HuH-7.5 (cell line): ENCODE results near the gene ARHGAP45.
"Not testable (repeated sequence)": the region's sequence is repeated elsewhere in the genome, so short reads cannot be mapped to it uniquely, and the experiment has no call there.

Experiments
- DNase-seq: peaks from one replicate; pipeline ENCODE4 v3.0.0; 2011; ENCODE audit warnings: low spot score

Gene ARHGAP45

DNA sequence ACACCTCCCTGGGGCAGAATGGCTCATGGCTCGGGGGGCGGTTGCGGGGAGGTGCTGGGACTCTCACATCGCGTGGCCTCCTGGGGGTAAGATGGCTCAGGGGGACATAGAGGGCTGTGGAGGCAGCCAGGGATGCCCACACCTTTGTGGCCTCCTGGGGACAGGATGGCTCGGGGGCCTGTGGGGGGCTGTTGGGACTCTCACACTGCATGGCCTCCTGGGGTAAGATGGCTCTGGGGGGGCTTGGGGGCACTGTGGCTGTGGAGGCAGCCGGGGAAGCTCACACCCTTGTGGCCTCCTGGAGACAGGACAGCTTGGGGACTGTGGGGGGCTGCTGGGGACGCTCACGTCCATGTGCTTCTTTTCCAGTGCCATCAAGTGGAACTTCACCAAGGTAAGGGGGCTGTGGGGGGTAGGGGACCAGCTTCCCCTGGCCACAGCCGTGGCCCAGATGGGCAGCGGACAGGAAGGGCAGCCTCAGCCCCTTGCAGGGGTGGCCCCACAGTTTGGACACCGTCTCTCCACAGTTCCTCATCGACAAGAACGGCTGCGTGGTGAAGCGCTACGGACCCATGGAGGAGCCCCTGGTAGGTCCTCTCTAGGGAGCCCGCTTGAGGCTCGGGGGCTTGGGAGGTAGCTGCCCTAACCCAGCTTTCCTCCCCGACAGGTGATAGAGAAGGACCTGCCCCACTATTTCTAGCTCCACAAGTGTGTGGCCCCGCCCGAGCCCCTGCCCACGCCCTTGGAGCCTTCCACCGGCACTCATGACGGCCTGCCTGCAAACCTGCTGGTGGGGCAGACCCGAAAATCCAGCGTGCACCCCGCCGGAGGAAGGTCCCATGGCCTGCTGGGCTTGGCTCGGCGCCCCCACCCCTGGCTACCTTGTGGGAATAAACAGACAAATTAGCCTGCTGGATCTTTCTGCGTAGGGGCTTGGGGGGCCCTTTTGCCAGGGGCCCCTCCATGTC is 39.2 kb downstream of the ARHGAP45 start:
- no peak for DNase-seq

DNA sequence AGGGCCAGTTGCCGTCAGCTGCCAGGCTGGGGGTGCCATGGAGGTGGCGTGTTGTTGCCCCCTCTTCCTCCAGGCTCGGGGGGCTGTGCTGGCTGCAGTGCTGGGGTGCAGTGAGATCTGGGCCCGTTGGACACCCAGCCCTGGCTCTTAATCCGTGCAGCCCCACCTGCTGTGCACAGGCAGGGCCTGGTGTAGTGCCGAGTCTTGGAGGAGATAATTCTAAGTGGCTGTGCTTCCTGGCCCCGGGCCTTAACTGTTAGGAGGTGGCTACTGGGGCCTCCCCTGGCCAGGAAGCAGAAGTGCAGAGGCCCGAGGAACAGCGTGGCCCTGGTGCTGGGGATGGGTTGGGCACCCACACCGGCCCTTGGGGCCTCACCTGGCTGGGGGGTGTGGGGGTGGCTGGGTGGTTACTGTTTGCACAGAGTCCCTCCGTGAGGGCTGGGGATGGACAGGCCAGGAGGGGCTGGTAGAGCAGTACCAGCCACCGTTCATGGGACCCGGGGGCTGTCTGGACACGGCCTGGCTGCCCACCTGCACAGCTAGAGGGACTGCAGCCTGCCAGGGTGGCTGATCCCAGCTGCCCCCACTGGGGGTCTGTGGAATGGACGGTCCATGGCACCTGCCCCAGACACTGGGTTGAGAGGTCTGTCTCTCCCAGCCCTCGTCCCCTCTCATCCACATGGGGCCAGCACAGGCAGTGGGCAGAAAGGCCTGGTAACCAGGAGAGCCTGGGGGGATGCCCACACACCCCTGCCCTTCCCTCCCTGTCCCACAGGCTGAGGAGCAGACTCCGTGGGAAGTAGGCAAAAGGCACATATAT is 40.1 kb downstream of the ARHGAP45 start:
- no peak for DNase-seq

DNA sequence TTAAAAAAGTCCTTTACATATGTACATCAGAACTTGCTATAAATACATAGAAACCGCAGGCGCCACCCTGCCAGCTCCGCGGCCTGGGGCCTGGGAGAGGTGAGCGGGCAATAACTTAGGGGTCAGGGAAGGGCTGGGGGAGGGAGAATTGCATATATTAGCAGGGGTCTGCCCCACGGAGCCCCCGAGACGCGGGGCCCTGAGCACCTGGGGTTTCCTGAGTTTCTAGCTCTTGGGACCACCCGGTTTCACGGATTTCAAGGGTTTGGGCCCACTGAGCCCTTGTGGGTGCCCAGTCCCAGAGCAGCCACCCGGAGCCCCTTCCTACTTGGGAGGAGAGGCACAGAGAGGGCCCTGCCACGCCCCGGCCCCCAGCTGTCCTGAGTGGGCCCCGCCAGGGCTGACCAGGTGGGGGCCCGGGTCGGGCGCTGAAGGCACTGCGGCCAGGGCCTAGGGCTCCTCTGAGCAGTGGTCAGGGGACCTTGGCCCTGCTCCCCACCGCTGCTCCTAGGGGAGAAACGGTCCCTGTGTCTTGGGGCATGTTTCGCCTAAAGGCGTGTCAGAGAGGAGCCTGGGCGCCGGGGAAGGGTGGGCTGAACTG is 40.8 kb downstream of the ARHGAP45 start:
- no peak for DNase-seq

DNA sequence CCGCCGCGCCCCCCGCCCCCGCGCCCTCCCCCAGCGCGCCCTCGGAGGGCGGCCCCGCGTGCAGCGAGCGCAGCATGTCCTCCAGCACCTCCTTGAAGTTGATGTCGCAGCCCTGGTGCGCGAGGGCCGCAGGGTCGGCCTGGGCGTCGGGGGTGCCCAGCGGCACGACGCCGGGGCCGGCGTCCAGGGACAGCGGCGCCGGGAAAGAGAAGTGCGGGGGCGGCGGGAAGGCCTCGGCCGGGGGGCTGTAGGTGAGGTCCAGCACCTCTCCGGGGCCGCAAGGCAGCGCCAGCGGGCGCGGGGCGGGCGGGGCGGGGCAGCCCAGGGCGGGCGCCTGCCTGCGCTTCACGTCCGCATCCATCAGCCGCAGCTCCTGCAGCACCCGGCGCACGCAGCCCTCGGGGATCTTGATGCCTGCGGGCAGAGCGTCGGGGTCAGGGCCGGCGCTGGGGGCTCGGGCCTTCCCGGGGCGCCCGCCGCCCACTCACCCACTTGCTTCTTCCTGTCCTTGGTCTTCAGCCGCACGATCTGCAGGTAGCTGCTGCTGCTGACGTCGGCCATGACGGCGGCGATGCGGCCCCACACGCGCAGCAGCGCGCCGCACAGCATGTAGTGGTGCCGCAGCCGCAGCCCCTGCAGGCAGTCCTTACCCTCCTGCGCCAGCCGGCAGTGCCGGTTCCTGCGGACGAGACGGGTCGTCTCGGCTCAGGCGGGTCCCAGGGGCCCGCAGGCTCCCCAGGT is 41.5 kb downstream of the ARHGAP45 start:
- DNase-seq = no peak

DNA sequence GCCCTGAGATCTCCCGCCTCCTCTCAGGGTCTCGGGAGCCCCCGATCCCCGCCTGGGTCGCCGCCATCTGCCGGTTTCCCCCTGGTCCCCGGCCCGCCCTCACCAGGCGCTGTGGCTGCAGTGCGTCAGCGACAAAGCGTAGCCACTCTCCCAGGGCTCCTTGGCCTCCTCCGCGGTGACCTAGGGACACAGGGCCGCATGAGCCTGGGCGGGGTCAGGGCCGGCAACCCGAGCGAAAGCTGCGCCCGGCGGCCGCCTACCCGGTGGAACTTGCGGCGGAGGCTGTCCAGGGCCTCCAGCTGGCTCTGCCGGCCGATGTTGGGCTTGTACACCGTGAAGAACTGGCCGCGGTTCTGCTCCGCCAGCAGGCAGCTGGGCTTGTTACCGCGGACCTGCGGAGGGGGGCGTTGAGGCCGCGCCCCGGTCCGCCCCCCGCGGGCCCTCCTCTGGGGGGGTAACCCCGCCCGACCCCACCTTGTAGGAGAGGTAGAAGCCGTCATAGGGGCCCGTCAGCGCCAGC is 42.1 kb downstream of the ARHGAP45 start:
- no peak for DNase-seq

DNA sequence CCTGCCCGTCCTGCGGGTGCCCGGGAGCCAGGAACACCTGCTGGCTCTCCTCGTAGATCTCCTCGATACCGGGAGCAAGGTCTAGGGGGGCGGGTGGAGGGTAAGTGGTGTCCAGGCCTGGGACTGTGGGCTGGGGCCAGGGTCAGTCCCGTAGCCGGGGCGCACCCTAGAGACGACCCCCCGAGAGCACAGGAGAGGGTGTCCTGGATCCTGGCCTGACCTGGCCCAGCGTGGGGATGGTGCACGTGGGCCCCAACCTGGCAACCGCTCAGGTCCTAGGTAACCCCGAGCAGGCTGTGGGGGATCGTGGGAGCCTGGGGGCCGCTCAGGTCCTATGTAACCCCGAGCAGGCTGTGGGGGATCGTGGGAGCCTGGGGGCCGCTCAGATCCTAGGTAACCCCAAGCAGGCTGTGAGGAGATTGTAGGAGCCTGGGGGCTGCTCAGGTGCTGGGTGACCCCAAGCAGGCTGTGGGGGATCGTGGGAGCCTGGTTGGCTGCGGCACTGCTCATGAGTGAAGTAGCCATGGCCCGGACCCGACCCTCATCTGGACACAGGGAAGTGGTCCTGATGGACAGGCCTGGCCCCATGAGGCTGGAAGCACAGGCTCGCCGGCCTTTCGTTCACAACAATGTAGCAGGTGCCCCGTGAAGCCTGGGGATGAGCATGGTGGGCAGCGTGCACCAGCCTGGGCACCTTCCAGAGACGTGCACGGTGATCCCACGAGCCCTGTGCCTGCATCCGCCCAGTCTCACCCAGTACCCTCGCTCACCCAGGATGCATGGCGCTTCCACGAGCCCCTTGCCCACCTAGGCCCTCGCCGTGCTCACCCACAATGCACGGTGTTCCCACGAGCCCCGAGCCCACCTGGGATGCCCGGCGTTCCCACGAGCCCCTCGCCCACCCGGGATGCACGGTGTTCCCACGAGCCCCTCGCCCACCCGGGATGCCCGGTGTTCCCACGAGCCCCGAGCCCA is 43.0 kb downstream of the ARHGAP45 start:
- no peak for DNase-seq

DNA sequence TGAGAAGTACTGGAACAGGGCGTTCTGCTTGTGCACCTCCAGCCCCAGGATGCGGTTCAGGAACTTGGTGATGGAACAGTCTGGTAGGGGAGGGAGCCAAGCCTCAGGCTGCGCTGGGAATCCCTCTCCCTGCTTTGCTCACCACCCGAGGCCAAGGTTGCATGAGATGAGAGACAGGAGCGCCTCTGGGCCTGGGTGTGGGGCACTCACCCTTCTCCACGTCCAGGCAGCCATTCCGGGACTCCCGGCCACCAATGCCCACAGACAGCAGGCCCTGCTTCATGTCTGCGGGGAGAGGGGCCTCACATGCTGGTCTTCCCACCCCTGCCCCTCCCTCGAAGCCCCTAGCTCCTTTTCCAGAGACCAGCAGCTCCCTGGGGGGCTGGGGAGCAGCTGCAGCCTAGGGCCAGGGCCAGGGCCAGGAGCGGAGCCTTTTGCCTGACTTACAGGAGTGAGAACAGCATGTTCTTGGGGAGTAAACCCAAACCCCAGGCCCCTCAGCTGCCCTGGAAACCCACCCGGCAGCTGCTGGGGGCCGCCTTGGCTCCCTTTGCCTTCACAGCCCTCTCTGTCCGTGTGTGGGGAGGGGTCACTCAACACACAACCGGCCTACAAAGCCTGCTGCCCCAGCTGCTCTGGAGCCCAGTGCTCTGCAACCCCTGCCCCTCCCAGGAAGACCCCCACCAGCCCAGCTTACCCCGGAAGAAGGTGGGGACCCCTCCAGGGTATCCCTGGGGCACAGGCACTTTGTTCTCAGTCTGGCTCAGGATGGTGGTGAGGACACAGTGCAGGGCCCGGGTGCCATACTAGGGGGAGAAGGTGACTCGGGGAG is 44.1 kb downstream of the ARHGAP45 start:
- DNase-seq = no peak

DNA sequence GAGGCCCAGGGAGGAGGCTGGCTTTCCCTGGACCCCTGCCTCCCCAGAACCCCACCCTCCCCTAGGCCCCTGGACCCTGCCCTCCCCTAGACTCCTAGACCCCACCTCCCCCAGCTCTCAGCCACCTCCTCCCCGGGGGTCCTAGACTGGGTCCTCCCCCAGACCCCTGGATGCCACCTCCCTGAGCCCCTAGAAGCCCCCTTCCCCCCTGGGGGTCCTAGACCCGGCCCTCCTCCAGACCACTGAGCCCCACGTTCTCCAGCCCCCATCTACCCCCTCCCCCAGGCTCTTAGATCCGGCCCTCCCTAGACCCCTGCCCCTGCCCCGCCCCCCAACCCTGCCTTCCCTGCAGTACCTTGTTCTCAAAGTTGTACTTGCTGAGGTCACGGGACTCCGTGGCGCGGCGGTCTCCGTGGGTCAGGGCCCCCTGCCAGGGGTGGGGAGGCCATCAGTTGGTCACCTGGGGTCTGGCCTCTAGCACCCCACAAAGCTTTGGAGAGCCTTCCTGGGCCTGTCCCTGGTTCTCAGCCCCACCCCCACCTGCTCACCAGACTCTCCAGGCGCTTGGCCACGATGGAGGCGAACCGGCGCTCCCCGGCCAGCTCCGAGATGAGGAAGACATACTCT is 44.8 kb downstream of the ARHGAP45 start:
- no peak for DNase-seq

DNA sequence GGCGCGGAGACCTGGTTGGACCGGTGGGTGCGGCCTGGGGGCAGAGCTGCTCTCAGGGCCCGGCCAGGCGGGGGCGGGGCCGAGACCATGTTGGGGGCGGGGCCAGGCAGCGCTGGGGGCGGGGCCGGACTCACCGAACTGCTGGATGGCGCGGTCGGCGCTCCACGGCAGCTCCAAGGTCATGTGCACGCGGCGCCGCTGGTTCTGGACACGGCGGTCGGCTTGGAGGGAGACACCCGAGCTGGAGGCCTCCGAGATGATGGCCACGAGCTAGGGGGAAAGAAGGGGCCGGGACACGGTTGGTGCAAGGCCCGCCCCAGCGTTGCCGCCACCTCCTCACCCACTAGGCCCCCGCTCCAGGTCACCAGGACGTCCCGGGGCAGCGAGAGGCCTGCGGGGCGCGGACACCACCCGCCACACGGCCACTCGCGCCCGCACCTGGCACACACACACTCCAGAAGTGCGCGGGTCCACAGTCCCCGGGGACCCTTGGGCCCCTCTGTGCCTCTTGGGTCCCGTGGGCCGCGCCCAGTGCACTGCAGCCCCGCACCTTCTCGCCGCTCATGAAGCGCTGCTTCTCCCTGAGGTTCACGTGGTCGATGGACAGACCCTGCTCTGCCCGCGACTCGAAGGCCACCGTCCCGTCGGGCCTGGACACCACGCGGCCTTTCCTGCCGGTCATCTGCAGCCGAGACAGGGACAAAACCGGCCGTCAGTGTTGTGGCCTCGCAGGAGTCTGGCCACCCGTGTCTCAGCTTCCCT is 45.5 kb downstream of the ARHGAP45 start:
- DNase-seq = no peak

DNA sequence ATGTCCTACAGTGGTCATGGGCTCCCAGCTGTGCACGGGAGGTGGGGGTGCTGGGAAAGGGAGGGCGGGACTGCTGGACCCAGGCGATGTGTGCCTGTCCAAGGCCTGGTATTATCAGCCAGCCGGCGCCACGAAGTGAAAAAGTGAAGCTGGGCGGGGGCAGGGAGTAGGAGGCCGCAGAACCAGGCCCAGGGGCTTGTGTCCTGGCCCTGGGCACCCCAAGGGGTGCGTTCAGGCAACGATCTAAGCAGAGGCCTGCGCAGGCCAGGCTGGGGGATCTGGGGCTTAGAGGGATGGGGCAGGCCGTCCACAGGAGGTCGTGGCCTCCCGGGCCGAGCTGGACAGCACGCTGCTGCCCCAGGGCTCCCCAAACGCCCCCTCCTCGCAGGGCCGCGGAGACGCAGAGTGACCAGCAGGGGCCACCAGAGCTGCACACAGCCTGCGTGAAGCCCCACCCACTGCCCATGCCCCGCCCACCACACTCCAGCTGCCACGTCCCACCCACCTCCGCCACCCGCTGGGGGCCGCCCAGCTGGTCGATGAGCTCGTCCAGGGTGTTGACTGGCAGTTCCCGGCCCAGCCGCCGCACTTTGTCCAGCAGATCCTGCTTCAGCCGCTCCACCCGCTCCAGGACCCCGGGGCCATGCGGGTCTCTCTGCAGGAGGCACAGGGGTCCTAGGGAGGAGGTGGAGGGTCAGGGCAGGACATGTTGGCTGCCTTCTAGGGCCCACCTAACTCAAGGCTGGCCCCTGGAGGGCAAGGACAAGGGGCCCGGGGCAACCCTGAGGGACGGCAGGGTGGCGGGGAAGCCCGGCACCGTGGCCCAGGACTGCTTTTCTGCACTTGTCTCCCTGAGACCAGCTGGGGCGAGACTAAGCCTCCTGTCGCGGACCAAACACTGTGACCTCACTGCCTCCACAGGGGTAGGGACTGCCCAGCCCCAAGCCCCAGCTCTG is 46.3 kb downstream of the ARHGAP45 start:
- peak; percentile 100 for DNase-seq

DNA sequence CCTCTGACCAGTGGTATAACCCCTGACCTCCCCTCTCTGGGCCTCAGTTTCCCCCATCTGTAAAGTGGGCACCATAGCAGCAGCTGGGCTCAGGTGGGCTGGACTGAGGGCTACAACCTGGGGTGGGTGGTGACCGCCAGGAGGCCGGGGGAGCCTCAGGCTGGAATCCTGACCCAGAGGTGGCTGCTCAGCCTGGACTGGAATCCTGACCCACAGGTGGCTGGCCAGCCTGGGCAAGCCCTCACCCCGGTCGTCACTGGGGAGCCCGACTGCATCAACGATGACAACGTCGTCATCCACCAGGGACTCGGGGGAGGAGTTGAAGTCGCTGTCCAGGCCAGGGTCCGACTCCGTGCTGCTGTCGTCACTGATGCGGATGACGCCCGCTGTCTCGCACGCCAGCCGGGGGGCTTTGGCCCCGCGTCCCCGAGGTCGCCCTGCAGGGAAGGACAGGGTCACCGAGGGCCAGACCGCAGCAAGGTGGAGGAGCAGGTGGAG is 47.1 kb downstream of the ARHGAP45 start:
- DNase-seq = no peak

DNA sequence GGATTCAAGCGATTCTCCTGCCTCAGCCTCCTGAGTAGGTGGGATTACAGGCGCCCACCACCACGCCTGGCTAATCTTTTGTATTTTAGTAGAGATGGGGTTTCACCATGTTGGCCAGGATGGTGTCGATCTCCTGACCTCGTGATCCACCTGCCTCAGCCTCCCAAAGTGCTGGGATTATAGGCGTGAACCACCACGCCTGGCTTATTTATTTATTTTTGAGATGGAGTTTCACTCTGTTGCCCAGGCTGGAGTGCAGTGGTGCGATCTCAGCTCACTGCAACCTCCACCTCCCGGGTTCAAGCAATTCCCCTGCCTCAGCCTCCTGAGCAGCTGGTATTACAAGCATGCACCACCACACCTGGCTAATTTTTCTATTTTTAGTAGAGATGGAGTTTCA is 47.8 kb downstream of the ARHGAP45 start:
- not testable (repeated sequence) for DNase-seq

DNA sequence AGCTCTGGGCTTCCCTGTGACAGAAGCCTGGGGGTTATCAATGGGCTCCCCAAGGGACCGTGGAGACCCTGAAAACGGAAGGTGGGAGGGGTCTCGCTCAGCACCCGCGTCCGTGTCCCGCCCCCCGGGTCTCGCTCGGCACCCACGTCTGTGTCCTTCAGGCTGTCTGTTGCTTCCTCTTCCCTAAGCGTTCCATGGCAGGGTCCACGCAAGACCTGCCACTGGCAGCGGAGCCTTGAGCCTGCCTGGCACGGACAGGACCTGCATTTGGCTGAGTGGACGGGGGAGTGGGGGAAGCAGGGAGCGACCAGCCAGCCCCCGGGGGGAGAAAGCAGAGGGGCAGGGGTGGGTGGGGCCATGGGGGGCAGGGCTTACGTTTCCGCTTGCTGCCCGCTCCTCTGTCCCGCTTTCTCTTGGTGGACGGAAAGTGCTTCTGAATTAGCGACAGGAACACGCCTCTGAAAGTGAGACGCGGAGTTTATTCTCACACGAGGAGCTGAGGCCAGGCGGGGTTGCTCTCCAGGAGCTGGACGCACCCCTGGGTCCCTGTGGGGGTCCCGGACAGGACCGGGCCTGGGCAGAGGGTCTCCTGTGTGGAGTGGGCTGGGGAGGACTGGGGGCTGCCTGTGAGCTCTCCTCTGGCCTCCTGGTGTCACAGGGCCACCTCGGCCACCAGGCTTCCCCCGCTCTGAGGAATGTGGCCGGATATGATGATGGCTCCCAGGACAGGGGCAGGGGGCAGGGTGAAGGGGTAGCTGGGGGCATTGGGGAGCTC is 48.9 kb downstream of the ARHGAP45 start:
- DNase-seq = no peak

DNA sequence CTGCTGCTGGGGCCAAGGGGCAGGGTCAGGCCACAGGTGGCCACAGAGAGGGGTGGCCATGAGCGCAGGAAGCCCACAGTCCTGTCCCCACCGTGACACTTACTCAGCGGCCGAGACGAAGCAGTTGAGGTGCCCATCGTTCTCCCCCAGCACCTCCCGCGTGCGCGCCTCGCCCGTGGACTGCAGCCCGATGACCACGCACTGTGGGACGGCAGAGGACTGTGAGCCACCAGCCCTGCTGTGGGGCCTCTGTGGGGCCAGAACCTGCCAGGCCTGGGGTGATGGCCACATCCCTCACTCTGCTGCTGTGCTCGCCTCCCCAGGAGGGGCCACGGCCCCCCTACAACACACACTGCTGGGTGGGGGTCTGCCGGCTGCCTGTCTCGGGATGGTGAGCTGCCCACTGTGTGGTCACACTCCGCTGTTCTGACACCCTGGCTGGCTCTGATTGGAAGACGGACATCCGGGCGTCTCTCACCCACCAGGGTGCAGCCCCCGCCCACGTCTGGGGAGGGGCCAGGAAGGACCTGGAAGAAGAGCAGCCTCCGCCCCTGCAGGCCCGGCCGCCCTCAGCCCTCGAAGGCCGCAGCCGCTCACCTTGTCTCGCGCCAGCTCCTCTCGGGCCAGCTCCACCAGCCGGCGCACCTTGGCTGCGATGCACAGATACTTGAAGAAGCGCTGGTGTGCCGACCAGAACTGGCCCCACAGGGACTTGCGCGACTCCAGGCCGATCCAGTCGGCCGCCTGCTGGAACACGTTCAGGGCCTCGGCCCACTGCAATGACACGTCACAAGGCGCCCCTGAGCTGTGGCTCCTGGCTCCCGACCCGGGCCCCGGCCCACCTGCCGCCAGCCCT is 50.0 kb downstream of the ARHGAP45 start:
- no peak for DNase-seq

DNA sequence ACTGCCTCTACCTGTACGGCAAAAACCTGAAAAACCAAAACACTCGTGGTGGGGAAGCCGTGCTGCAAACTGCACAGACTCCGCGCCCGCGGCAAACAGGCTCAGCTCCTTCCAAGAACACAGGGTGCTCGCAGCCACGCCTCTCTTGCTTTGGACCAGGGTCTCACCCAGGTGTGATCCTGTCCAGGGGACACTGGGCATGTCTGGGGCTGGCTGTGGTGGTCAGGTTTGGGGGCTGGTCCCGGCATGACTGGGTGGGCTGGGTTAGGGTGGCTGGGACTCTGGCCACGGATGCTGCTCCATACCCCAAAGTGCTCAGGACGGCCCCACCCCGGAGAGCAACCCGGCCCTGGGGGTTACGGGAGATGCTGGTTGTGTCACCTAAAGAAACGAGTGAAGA is 50.7 kb downstream of the ARHGAP45 start:
- DNase-seq = no peak
